ENCODE data around the gene SPATA33.
"Not testable (repeated sequence)": the region's sequence is repeated elsewhere in the genome, so short reads cannot be mapped to it uniquely, and the experiment has no call there.

Gene SPATA33

DNA sequence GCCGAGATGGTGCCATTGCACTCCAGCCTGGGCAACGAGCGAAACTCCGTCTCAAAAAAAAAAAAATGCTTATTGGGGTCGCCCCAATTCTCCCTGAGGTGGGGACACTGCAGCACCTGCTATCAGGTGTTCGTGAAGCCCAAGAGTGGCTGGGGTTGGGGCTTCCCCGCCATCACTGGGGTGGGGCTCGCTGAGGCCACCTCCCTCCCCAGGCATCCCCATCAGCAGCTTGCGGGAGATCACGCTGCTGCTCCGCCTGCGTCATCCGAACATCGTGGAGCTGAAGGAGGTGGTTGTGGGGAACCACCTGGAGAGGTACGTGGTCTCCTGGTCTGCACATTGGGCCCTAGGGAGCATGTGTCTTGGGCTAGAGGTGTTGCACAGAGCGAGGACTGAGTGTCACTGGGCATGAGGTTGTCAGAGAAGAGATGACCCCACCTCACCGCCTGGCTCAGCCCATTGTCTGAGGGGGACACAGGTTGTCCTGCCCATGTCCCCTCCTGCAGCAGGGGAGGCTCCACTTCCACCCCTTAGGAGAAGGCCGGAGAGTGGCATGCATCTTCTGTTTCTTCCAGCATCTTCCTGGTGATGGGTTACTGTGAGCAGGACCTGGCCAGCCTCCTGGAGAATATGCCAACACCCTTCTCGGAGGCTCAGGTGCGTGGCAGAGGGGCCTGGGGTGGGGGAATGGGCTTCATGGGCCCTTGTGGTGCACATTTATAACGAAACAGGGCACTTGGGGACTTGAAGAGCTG is 33.8 kb downstream of the SPATA33 start:
- no peak for DNase-seq (ENCODE audit: low read depth in 2 of 2, low spot score in 1 of 2)

DNA sequence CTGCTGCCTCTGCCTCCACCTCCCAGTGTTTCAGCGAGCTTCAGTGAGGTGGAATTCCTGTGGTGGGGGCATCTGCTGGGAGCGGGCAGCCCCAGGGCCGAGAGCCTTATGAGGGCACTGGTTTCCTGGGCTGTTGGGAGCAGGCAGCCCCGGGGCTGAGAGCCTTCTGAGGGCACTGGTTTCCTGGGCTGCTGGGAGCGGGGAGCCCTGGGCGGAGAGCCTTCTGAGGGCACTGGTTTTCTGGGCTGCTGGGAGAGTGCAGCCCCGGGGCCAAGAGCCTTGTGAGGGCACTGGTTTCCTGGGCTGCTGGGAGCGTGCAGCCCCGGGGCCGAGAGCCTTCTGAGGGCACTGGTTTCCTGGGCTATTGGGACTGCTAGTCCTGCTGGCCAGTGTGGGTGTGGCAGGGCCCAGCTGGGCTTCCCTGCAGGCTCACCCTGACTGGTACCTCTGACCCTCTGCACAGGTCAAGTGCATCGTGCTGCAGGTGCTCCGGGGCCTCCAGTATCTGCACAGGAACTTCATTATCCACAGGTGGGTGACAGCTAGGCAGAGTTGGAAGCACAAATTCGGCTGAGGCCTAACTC is 34.4 kb downstream of the SPATA33 start:
- DNase-seq (ENCODE audit: low read depth in 2 of 2, low spot score in 1 of 2), result no peak

DNA sequence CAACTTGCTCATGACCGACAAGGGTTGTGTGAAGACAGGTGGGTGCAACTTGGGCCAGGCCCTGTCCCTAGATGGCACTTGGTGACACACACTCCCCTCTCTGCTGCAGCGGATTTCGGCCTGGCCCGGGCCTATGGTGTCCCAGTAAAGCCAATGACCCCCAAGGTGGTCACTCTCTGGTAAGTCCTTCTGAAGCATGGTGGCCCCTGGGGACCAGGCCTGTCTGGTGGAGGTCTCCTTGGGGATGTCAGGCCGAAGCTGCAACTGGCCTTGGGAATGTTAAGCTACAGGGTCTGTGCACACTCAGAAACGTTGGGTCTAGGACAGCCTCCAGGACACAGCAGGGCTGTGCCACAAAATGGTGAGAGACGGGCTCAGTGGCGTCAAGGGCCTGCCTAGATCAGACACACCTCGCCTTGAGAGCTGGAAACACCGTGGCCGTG is 35.7 kb downstream of the SPATA33 start:
- no peak for DNase-seq (ENCODE audit: low read depth in 2 of 2, low spot score in 1 of 2)

DNA sequence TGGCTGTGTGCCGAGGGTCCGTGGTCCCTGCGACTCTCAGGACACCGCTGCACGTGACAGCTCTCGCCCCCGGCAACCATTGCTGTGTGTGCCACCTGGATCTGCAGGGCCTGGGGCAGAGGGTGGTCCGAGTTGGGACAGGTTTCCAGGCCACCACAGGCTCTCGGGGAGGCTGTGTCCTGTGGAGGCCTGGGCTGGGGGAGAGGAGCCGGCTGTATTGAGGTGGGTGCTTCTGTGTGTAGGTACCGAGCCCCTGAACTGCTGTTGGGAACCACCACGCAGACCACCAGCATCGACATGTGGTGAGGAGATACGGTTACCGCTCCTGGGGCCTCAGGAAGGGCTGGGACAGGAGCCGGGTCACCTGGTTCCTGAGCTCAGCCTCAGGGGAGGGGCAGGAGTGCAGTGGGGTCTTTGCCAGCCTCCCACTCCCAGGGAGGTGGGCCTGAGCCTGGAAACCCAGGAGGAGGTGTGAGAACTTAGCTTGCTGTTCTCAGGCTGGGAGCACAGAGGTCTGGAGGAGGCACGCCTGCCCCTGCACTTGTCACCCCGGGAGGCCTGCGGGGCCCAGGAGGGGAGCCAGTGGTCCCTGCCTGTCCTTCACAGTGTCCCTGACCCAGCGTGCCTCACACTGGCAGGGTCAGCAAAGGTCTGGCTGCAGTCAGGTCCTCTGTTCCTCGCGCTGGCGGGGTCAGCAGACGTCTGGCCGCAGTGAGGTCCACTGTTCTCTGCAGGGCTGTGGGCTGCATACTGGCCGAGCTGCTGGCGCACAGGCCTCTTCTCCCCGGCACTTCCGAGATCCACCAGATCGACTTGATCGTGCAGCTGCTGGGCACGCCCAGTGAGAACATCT is 36.5 kb downstream of the SPATA33 start:
- no peak for DNase-seq (ENCODE audit: low read depth in 2 of 2, low spot score in 1 of 2)

DNA sequence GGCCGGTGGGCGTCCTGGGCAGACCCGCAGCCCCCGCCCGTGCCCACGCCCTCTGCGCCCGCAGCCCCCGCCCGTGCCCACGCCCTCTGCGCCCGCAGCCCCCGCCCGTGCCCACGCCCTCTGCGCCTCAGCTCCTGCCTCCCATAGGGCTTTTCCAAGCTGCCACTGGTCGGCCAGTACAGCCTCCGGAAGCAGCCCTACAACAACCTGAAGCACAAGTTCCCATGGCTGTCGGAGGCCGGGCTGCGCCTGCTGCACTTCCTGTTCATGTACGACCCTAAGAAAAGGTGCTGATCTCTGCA is 37.1 kb downstream of the SPATA33 start:
- not testable (repeated sequence) for DNase-seq (ENCODE audit: low read depth in 2 of 2, low spot score in 1 of 2)

DNA sequence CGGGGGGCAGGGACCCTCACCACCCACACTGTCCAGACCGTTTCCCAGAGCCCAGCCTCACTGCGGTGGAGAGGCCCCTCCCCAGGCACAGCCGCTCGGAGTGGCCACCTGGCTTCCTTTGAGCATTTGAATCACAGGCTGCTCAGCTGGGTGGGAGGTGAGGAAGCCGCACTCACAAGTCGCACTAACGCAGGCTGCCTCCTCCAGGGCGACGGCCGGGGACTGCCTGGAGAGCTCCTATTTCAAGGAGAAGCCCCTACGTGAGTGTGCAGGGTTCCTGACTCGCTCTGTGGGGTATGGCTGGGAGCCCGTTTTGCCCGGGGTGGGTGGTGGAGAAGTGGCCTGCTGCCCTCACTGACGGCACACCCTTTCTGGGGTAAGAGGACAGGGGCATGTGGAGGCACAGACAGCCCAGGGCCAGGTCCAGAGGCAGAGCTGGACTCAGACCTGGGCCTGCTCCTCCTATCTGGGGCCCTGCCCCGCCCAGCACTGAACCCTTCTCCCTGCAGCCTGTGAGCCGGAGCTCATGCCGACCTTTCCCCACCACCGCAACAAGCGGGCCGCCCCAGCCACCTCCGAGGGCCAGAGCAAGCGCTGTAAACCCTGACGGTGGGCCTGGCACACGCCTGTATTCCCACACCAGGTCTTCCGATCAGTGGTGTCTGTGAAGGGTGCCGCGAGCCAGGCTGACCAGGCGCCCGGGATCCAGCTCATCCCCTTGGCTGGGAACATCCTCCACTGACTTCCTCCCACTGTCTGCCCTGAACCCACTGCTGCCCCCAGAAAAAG is 37.6 kb downstream of the SPATA33 start:
- no peak for DNase-seq (ENCODE audit: low read depth in 2 of 2, low spot score in 1 of 2)

DNA sequence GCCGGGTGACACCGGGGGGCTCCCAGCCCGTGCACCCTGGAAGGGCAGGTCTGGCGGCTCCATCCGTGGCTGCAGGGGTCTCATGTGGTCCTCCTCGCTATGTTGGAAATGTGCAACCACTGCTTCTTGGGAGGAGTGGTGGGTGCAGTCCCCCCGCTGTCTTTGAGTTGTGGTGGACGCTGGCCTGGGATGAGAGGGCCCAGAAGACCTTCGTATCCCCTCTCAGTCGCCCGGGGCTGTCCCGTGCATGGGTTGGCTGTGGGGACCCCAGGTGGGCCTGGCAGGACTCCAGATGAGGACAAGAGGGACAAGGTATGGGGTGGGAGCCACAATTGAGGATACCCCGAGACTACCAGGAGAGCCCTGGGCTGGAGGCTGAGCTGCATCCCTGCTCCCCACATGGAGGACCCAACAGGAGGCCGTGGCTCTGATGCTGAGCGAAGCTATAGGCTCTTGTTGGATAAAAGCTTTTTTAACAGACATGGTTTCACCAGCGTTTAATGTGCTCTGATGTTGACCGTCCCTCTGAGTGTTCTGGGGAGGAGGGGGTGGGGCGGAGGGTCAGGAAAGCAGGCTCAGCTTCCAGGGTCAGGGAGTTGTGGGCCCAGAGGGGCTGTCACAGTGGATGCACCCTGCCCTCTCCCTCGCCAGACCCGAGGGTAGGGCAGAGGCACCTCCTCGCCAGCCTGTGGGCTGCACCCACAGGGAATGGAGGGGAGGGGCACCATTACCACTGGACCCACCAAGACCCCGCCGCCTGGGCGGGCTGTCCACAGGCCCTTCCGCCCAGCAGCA is 38.4 kb downstream of the SPATA33 start:
- no peak for DNase-seq (ENCODE audit: low read depth in 2 of 2, low spot score in 1 of 2)

DNA sequence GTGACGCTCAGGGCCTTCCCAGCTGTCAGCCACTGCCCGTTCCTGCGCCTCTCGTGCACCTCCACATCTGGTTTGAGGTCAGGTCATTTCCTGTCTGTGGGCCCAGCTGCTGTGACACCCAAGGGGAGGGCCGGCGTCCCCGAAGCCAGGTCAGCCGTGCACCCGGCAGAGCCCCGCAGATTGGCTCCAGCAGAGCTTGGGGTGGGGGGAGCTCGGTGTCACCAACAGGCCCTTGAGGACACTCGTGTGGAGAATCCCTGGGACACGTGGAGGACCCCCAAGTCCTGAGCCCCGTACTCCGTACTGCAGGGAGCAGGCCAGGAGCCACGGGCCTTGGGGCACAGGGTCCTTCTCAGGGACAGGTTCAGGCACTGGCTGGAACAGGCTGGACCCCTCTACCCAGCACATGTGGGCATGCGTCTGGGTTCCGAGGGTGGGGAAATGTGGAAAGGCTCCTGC is 39.1 kb downstream of the SPATA33 start:
- no peak for DNase-seq (ENCODE audit: low read depth in 2 of 2, low spot score in 1 of 2)

DNA sequence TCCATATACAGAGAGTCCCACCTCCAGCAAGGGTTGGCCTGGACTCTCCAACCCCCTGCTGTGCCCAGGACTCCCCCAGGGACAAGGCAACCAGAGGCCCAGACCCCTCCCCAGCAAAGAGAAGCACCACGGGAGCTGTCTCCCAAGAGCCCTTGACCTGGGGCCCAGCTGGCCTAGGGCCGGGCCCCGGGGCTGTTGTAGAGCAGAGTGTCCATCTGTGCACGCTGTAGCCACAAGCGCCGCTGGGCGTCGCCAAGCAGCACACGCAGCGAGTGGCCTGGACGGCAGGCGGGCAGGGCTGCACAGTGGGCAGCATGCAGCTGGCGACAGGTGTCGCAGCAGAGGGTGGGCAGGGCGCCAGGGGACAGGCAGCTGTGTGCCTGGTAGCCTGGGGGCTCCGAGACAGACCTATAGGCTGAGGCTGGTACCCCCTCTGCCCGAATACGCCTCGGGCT is 39.6 kb downstream of the SPATA33 start:
- DNase-seq (ENCODE audit: low read depth in 2 of 2, low spot score in 1 of 2), result no peak

DNA sequence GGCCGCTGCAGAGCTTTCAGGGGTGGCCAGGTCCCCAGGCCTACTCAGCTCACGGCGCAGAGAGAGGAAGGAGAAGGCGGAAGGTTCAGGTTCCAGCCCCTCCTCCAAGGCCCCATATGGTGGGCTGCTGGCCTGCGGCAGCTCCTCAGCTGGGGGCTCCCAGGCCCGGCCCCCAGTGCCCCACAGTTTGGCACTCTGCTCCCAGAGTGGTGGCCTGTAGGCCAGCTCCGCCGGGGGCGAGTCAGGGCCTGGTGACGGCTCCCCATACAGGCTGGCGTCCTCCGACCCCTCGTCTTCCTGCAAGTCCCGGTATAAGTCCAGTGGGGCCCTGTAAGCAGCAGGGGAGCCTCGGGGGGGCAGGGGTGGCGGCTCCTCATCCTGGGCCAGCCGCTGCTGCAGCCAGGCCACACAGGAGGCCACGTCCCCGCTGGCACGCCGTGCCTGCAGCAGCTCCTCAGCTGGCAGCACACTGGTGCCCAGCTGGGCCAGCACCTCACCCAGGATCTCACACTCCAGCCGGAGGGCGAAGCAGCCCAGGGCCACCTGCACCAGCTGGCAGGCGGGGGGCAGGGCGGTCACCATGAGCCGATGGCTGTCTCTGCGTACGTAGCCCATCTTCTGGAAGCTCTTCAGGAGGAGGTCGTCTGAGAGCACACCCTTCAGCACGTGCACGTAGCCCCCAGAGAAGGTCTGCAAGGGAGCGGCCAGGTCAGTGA is 40.1 kb downstream of the SPATA33 start:
- no peak for DNase-seq (ENCODE audit: low read depth in 2 of 2, low spot score in 1 of 2)

DNA sequence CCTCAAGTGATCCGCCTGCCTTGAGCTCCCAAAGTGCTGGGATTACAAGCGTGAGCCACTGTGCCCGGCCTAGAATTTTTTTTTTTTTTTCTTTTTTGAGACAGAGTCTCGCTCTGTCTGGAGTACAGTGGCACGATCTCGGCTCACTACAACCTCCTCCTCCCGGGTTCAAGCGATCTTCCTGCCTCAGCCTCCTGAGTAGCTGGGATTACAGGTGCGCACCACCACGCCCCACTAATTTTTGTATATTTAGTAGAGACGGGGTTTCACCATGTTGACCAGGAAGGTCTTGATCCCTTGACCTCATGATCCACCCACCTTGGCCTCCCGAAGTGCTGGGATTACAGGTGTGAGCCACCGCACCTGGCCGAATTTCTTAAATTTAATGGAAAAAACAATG is 41.1 kb downstream of the SPATA33 start:
- DNase-seq (ENCODE audit: low read depth in 2 of 2, low spot score in 1 of 2), result not testable (repeated sequence)

DNA sequence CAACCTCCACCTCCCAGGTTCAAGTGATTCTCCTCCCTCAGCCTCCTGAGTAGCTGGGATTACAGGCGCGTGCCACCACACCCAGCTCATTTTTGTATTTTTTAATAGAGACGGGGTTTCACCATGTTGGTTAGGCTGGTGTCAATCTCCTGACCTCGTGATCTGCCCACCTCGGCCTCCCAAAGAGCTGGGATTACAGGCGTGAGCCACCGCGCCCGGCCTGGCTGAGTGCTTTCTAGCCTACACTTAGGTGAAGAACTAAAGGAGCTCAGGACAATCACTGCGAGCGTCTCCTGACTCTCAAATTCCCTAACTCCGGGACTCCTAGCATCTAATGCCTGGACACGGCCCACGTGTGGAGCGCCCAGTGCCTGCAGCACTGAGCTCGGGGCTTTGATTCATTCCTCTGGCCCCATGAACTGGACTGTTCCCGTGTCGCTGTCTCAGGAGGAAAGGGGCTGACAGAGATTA is 42.0 kb downstream of the SPATA33 start:
- not testable (repeated sequence) for DNase-seq (ENCODE audit: low read depth in 2 of 2, low spot score in 1 of 2)

DNA sequence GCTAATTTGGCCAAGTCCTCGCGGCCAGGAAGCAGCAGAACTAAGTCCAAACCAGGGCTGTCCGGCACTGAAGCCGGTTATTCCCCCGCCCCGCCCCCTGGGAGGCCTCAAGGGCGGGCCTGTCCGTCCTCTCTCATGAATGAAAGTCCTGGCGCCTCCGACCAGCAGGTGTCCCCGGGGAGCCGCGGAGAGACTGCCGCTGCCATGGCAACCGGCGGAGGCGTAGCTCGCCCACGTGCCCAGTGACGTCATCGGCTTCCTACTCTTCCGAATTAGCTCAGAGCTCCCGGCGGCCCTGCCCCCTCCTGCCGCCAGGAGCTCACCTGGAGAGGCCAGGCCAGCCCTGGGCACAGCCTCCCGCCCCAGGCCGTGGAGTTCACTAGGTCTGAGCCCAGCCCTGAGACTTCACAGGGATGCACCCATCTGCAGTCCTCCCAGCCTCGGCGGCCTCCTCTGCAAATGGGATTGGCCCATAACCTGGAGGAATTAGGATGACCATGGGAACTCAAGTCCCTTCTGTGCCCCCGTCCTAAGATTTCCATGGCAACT is 42.5 kb downstream of the SPATA33 start:
- DNase-seq (ENCODE audit: low read depth in 2 of 2, low spot score in 1 of 2), result peak; percentile 91 to 94

DNA sequence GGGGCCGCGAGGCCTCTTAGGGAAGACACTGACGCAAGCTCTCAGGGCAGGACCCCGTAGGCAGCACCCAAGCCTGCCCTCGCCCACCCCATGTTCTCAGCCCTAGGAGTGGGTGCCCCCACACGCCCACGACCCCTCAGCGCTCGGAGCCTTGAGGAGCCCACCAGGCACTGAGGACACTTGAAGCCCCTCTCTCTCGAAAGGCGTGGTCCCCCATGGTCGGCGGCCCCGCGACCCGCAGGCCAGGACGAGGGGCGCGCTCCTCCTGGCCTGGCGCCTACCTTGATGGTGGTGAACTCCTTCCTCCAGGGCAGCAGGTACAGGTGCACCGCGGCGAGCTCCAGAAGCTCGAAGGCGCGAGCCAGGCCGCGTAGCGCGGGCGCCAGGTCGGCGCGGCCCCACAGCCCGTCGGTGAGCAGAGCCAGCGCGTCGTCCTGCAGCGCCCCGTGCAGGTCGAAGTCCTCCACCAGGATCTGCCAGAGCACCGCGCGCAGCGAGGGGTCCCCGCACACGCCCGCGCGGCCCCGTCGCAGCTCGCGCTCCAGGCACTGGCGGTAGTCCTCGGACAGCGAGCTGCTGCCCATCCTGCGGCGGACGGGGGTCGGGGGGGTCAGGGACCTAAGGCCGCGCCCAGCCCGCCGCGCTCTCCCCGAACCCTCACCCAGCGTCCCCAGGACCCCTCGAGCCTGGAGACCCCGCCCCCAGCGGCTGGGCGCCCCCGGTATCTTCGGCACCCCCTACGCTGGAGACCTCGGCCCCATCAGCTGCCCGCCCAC is 43.2 kb downstream of the SPATA33 start:
- DNase-seq (ENCODE audit: low read depth in 2 of 2, low spot score in 1 of 2), result no peak

DNA sequence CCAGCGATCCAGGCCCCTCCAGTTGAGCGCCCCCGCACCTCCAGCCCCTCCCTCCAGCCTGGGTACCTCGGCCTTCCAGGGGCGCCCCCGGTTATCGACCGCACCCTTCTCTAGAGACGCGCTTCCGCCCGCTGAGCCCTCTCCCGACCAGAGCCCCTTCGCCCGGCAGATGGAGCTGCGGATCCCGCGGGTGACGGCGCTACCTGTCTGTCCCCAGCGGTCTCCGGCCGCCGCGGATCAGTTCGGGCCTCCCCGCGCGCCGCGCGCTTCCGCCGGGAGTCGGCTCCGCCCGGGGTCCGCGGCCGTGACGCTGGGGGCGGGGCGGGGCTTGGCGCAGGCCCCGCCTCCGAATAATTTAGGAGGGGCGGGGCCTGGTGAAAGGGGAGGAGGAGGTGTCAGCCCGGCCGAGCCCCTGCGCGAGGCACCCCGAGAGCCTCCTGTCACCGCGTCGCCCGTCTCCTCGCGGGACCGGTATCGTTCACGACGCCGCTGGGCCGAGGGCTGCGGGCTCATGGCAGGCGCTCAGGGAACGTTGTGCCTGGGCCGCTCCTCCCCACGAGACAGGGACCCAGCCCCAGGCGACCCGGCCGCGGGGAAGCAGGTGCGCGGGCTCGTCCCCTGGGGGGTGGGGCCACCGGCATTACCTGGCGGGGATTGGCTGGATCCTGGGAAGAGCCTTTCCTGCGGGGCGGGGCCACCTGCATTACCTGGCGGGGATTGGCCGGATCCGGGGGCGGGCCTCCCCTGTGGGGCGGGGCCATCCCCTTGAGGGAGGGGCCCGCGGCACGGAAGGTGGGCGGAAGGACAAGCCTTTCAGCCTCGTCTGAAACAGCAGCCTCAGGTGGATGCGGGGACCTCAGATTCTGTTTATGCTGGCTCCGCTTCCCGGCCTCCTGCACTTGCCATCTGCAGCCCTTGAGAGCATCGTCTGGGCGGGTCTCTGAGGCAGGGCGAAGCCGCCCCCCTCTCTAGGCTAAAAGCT is 44.1 kb downstream of the SPATA33 start, which contains the start of gene SPATA2L:
Gene SPATA2L, minus strand, starts transcription at position 281 of the 982 bp plus-strand sequence. CDS start 473 bp downstream, outside the sequence.
- DNase-seq (ENCODE audit: low read depth in 2 of 2, low spot score in 1 of 2), result peak; percentile 91 to 96

DNA sequence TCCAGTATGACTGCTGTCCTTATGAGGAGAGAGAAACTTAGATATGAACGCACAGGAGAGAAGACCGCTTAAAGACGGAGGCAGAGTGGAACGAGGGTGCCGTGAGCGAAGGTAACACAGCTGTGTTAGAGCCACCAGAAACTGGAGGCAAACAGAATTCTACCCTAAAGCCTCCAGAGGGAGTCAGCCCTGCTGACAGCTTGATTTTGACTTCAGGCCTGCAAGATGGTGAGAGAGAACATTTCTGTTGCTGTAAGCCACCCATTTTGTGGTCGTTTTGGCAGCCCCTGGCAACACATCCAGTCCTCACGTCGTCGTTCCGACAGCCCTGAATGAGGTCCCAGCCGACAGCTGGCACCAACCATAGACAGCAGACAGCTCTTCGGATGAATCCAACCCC is 46.6 kb downstream of the SPATA33 start:
- no peak for DNase-seq (ENCODE audit: low read depth in 2 of 2, low spot score in 1 of 2)

DNA sequence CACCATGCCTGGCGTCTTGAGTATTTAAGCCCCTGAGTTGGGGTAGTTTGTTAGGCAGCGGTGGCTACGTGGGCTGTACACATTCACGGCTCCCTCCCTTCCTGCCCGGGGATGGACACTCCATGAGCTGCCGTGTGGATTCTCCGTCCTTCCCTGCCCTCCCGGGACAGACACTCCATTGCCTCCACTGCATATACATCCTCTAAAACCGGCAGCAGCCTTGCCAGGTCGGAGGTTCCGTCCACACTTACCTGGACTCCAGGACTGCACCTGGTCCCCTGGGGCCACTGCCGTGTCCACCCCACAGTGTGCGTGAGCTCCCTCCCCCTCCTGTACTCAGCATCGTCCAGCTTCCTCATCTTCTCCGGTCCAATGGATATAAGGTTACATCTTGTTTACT is 47.4 kb downstream of the SPATA33 start:
- DNase-seq (ENCODE audit: low read depth in 2 of 2, low spot score in 1 of 2), result no peak
